ENCODE measurements around the gene CST11.

Gene CST11

DNA sequence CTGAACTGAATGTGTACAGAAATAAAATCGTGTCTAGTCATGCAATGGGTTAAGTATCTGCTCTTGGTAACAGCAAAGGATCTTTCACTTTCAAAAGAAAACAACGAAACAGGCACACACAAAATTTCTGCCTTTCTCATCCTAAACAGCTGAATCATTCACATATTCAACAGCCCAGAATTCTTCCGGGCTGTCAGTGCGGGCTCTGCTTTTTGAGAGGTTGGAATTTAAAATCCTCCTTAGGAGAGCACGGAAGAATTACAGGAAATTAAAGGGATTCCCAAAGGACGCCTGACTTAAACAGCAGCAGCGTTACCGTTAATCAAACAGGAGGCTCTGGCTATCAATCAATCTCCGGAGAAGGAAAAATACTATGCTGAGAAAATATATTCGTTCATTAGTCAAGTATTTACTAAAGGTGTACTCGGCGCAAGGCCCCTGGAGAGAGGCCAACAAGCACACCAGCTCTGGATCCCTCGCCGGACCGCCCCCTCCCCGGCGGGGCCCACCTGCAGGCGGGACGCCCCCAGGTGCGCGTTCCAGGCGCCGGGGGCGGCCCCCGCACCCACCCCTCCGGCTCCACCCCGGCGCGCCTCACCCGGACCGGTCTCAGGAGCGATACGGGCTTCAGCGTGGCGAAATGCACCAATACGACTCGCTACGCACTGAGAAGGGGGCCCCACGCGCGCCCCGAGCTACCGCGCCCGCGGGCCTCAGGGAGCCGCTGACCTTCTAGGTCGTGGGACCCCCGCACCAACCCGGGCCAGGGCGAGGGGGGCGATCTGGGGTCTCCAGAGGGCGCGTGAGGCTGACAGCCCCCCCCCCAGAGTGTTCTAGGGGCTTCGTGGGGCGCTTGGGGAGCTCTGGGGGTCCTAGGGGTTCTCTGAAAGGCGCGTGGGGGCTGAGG lies 32.4 kb downstream of the CST11 start:
- peak; percentile 36 for DNase-seq

DNA sequence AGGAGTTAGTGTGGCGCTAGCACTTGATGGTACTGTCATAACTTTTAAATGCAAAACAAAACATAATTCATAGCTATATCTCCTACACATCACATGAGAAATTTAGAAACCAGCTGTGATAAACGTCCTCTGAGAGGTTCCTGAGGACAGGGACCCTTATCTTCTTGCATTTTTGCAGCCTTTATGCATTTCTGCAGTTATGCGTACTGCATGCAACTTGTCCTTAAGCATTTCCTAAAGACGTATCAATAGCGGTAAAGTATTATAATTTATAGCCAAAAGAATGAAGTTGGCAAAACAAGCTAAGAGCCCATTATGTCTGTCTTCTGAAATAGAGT lies 33.0 kb downstream of the CST11 start:
- no peak for DNase-seq

DNA sequence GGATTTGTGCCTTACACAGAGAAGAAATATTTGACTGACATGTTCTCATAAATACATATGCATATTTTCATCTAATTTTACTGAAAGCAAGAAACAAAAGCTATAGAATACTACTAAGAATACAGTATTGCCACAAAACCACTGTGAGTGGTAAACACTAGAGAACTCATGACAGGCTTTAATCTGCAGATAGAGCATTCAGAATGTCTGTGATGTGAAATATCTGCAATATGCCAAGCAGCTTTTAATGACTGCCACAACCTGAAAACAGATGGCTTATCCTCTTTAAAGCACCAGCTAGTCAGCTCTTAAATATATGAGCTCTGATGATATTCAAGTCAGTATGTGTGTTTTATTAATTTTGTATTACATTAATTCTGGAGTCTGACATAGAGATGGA lies 34.8 kb downstream of the CST11 start:
- no peak for DNase-seq

DNA sequence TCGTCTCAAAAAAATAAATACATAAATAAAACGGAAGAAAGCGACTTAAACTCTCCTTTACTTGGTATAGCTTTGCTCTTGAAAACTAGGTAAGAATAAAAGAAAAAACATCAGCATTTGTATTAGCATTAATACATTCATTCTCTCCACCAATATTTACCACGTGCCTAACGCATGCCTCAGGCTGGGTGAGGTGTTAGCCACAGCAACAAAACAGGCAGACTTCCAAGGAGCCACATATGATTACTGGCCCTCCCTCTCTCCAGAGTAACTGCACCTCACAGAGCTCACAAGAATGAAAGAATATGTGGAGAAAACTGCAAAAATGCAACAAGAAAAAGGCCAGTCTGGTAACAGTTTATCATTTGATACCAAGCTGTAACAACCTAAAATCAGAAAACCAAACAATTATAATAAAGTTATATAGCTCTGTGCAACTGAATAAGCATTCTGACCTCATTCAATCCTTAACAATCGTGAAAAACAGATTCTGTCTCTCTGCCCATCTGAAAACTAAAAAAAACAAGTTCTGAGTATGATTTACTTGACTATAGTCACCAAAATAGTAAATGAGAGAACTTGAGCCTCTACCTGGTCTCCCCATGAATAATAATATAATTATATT lies 36.6 kb downstream of the CST11 start:
- DNase-seq: no peak

DNA sequence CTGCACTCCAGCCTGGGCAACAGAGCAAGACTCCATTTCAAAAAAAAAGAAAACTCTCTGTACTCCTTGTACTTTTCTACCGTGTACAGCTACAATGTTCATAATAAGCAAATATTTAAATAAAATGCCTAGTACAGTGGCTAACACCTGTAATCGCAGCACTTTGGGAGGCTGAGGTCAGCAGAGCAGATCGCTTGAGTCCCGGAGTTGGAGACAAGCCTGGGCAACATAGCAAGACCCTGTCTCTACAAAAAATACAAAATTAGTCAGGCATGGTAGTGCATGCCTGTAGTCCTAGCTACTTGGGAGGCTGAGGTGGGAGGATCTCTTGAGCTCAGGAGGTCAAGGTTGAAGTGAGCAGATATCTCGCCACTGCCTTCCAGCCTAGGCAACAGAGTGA lies 37.1 kb downstream of the CST11 start:
- no peak for DNase-seq

DNA sequence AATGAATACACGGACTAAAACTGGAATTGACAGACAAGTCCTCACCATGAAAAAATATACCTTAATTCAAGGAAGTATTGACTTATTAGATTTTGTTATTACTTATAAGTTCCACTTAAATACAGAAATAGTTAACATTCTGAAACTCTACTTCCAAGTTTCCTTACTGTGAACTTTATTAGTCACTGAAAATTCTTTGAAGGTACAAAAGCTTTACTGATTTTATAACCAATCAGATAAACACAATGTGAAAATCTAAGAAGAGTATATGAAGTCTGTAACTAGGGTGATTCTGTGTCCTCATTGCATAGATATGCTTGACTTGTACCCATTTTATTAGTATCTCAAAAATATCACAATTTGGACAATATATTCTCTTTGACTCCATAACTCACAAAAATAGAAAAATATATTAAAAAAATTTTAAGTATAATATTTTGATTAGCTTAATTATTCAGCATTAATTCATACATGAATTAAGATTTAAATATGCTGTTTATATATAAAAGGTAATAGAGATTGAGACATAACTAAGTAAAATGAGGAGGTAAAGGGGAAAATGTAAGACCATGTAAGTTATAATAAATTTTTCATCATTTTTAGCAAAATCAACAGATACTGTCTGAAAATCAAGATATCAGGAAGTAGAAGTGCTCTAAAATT lies 38.0 kb downstream of the CST11 start:
- DNase-seq: no peak

DNA sequence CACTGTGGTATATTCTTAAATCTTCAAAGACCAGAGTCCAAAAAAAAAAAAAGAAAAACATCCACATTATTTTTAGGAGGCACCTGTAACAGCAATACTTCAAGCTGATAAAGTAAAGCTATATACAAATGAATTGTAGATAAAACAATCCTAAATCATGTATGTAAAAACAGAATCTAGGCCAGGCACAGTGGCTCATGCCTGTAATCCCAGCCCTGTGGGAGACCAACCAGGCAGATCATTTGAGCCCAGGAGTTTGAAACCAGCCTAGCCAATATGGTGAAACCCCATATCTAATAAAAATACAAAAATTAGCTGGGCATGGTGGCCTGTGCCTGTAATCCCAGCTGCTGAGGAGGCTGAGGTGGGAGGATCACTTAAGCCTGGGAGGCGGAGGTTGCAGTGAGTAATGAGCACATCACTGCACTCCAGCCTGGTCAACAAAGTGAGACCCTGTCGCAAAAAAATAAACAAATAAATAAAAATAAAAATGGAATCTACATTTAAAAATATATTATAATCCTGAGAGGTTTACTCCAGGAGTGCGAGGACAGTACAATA lies 38.7 kb downstream of the CST11 start:
- no peak for DNase-seq

DNA sequence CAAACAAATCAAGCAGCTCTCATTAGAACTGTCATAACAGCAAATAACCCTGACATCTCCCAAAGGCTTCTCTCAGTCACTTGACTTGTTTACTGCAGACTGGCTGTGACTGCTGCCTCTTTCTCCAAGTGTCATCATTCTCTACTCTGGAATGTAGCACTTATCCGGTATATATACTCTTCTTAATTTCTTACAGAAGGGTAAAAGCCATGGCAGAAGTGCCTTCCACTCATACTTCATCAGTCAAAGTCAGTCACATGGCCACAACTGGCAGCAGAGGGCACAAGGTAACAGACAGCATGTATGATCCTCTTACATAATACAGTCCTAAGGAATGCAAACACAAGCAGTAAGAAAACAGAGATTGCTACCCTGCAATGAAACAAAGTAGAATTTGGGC lies 40.6 kb downstream of the CST11 start:
- no peak for DNase-seq

DNA sequence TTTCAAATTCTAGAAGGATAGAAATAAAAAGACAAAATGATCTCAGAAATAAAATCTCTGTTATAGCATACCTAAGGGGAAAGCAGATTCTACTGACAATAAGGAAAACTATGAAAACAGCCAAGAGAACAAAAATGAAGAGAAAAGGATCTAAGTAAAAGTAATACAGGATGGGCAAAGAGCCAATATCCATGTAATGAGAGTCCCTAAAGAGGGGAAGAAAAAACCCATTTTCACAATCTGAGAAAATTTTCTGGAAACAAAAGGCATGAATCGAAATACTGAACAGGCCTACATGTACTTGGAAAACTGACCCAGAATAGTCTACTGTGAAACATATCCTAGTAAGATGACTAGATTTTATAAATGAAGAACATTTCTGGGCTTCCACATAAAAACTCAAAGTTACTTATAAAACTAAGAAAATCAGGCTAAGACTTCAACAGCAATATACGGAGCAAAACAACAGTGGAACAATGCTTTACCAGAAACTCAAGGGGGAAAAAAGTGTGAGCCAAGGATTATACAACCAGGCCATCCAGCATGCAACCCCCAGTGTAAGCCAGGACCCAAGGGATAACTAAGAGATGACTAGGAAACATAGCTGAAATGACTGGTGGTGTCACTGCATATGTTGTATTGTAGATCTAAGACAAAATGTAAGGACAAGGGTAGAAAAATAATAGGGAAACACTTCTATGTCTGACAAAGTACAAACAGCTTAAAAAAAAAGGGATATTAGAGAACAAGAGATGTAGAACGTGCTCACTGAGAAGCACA lies 41.6 kb downstream of the CST11 start:
- DNase-seq: no peak

DNA sequence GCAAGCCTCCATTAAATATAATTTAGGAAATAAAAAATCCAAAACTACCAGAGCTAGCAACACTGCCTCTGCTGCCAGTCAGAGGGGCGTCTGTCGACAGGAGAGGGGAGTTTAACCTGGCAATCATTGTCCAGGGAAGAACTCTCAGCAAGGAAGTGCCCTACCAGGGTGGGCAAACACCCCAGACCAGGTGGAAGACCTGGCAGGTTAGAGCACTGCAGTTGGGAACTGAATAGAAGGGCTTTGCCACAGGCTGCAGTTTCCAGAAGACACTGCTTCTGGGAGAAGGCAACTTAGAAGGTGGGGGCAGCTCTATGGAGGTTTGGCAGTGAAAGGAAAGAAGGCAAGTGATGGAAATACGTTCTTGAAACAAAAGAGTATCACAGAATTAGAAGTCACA lies 42.9 kb downstream of the CST11 start:
- no peak for DNase-seq

DNA sequence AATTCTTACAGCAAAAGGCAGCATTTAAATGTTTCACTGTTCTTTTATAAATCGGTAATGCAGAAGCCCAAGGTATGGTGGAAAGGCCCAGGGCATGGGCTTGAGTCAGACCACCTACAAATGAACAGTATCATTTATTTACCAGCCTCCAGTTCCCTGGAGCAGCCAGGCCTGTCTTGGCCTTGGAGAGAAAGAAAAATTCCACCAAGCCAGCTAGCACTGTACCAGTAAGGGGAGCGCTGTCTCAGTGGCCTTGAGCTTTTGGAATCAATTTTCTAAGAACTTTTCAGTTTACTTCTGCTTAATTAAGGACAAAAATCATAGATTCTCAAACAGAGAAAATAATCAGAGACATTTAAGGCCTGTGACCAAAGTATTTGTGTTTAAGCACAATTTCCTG lies 43.7 kb downstream of the CST11 start:
- no peak for DNase-seq

DNA sequence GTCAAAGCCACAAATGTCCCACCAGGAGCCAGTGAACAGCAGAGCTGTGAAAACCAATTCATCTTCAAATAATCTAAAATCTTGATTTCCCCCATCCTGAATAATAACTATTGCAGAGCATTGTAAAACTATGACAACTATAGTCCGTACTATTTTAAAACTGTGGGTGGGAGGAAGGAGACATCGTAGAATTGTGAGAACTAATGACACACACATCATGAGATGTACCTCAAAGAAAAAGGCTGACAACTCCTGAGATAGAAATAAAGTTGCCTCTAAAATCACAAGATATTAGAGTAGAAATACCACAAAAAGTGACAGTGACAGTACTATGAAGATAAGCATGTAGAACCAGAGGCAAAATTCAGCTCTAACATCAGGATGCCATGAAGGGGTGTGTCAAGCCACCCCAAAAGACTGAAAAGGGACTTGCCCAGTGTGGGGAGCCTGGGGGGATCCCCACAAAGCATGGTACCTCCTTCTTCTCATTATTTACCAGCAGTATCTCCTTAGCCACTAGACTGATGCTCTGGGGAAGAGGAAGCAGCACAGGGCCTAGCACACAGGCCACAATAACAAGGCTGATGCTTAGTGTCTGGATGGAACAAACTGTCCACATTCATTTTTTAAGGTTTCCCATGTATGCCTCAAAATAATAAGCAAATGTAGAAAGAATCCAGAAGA lies 44.8 kb downstream of the CST11 start:
- DNase-seq: no peak

DNA sequence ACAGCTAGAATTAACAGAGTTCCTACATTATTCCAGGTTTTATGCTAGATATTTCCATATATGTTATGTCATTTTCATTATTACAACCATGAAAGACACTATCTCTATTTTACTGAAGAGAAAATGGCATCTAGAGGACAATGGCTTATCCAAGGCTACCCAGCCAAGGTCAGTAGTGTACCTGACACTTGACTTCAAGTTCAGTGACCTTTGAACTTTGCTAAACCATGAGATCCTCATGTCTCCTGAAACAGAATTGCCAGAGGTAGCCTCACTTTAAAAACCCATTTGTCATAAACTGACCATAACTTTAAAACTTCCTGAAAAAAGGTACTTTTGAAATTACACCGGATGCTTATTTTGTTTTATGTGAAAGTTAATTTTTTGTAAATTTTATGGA lies 45.8 kb downstream of the CST11 start:
- DNase-seq: no peak

DNA sequence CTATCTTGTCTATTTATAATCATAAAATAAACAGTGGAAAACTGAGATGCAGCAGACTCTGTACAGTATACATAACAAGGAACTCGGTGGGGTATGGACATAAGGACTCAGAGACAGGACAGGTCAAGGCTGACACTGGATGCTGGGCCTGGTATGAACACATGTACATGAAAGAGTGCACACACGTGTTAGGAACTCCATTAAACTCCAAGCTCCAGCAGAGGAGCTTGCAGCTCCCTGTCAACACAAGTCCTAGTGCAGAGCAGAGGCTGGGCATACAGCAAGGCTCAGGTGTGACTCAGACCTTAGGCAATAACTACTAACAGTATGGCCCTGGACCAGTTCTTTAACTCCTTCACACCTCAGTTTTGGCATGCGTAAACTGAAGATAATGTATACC lies 48.5 kb downstream of the CST11 start:
- no peak for DNase-seq

DNA sequence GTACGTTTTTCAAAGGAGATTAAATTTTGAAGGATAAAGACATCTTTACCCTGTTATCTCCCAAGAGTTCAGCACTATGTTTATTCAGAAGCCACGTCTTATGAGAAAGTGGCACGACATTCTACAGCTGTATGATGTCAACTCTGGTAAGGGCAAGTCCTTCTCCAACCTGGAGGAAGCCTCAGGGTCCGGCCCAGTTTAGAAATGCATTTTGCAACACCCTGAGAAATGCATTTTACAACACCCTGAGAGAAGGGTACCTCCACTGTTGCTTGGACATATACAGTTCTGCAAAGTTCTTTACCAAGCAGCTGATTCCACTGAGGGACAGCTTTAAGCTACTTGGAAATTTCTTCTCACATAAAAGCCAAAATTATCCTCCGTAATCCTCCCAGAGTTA lies 48.9 kb downstream of the CST11 start:
- no peak for DNase-seq

DNA sequence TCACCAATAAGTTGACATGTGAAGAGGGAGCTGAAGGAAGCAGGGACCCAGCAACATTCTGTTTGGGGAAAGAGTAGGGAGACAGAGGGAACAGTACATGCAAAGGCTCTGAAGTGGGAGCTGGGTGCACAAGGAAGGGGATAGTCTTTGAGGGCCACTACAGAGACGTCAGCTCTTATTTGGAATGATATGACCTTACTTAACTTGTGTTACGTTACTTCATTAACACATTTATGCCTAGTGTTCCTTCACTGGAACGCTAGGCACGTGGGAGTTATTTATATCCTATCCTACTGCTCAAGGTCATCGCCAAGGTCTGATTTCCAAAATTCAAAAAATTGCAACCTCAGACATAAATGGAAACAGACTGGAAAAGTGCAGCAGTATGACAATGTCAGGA lies 51.6 kb downstream of the CST11 start:
- DNase-seq: no peak
